ENCODE data around the gene WEE2. TPM values are rescaled to one million over a fixed set of nuclear protein-coding genes. Genes with fewer than 3 reads are reported as not detected.

The WEE2 gene
- total and polyA plus RNA-seq, 10 donors, result 0.04 TPM; not detected in 9

DNA sequence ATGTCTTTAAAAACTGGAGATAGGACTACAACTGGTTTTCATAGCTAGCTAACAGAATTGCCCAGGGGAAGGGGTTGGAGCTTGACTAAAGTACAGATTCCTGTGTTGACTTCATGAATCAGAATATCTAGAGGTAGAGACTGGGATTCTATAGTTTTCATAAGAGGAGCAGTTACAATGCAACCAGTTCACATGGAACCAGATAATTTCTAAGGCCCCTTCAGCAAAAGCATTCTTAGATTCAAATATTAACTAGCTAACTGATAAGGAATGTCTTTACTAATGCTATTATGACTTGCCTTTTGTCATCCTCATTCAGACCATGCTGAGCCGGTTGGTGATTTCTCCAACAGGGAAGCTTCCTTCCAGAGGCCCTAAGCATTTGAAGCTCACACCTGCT lies 5.7 kb downstream of the WEE2 start:
- no peaks in the 10 kb centered on the region for H3K4me1 ChIP-seq
- H3K27ac ChIP-seq, result no peak overlapping the region
- peaks cover 0 to 5% (median 0%) of the 10 kb centered on the region in 6 donors for H3K36me3 ChIP-seq
- no peaks in the 10 kb centered on the region for H3K27me3 ChIP-seq (replicated peaks in 1 of 7)
- TF ChIP-seq, protein P1, sequence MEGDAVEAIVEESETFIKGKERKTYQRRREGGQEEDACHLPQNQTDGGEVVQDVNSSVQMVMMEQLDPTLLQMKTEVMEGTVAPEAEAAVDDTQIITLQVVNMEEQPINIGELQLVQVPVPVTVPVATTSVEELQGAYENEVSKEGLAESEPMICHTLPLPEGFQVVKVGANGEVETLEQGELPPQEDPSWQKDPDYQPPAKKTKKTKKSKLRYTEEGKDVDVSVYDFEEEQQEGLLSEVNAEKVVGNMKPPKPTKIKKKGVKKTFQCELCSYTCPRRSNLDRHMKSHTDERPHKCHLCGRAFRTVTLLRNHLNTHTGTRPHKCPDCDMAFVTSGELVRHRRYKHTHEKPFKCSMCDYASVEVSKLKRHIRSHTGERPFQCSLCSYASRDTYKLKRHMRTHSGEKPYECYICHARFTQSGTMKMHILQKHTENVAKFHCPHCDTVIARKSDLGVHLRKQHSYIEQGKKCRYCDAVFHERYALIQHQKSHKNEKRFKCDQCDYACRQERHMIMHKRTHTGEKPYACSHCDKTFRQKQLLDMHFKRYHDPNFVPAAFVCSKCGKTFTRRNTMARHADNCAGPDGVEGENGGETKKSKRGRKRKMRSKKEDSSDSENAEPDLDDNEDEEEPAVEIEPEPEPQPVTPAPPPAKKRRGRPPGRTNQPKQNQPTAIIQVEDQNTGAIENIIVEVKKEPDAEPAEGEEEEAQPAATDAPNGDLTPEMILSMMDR (IDR thresholded peaks at IDR 0.05 in 8 of 11, conservative IDR thresholded peaks at IDR 0.05 in 3 of 11), result no peak
- TF ChIP-seq POLR2AphosphoS5 (IDR thresholded peaks at IDR 0.05), result no peak
- no peak for TF ChIP-seq POLR2A (IDR thresholded peaks at IDR 0.05)
- intact Hi-C loops (cut with DNase I; ENCODE audit: low total_unique reads), result no loop called here
- H3K4me3 ChIP-seq, result no peak overlapping the region
- DNase-seq, result no peak
- no peaks in the 10 kb centered on the region for H3K9me3 ChIP-seq
- 90 to 97% (median 94%) methylated on average over 1 of the region's 1 CpG for WGBS, 5 donors

DNA sequence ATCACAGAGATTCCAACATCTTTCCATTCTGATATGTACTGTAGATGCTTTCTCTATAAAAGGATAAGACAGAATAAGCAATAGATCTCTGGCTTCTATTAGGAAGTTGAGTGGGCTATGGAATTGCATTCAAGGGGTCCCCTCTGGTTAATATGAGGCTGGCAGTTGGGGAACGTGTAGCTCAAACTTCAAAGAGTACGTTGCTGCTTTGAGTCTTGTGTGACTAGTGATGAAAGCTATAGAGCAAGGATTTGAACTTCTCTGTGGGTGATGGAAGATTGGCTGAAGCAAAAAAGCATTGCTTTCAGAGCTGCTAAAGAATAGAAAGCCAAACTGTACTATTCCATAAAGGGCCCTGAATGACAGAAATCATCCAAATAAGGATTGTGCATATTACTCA lies 6.4 kb downstream of the WEE2 start:
- no peak overlapping the region for H3K4me3 ChIP-seq
- no peaks in the 10 kb centered on the region for H3K4me1 ChIP-seq
- H3K36me3 ChIP-seq, result peaks cover 0 to 5% (median 0%) of the 10 kb centered on the region in 6 donors
- no peak for TF ChIP-seq POLR2AphosphoS5 (IDR thresholded peaks at IDR 0.05)
- TF ChIP-seq, protein P1 (IDR thresholded peaks at IDR 0.05 in 8 of 11, conservative IDR thresholded peaks at IDR 0.05 in 3 of 11), result no peak
- no peak for TF ChIP-seq POLR2A (IDR thresholded peaks at IDR 0.05)
- H3K9me3 ChIP-seq, result no peaks in the 10 kb centered on the region
- intact Hi-C loops (cut with DNase I; ENCODE audit: low total_unique reads), result no loop called here
- 75 to 87% (median 82%) methylated on average over 2 of the region's 2 CpGs for WGBS, 5 donors
- H3K27ac ChIP-seq, result no peak overlapping the region
- DNase-seq, result no peak
- H3K27me3 ChIP-seq (replicated peaks in 1 of 7), result no peaks in the 10 kb centered on the region

DNA sequence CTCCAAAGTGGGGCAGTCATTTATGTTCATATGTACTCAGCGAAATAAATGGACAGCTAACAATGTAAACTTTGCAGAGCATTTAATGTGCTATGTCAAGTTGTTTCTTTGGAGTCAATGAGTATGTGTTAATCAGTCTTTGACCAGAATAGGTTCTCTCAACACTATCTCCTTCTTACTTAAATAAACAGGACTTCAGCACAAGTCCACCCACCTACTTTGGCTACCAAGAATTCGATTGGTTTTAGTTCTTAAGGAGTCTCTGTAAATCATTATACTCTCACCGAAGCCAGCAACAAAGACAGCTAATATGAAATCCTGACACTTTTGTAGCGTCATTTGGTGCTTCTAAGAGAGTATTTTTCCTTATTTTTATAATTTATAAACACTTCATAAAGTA lies 6.9 kb downstream of the WEE2 start:
- TF ChIP-seq POLR2AphosphoS5 (IDR thresholded peaks at IDR 0.05), result no peak
- Histone ChIP-seq H3K27ac (no peak overlapping the region), H3K4me1 (no peaks in the 10 kb centered on the region), H3K36me3 (peaks cover 0 to 5% (median 0%) of the 10 kb centered on the region in 6 donors), H3K4me3 (no peak overlapping the region), H3K27me3 (replicated peaks in 1 of 7) (no peaks in the 10 kb centered on the region), H3K9me3 (no peaks in the 10 kb centered on the region)
- whole genome bisulfite sequencing, 5 donors, result 56 to 88% (median 73%) methylated on average over 4 of the region's 4 CpGs
- intact Hi-C loops (cut with DNase I; ENCODE audit: low total_unique reads), result no loop called here
- no peak for DNase-seq

DNA sequence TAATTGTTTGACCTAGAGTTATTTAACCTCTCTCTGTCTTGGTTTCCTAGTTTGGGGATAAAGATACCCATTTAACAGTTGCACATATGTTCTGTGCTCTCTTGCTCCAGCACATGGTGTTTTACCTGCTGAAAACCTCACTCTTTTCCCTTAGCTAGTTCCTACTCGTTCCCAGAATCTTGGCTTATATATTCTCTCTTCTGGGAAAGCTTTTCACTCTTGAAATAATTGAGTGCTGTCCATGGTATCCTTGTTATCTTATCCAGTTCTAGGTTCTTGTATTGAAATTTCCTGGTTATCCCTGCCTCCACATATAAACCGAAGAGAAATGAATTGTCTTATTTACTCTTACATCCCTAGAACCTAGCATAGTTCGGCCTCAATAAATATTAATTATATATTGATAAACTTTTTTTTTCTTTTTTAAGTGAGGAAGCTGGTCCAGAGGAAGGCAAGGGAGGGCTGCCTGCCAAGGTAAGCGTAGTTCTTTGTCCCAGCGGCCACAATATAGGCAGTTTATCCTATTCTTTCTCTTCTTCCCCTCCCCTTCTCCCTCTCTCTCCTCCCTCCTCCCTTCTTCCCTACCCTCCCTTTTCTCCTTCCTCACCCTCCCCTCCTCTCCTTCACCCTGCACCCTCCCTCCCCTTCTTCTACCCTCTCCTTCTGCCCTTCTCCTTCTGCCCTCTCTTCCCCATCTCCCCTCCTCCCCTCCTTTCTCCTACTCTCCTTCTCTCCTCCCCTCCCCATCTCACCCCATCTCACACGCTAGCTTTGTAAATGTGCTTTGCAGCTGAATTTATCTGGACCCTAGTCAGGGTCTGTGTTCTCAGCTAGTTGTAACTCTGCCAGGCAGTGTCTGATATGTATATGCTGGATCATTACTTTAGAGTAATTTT lies 7.9 kb downstream of the WEE2 start:
- TF ChIP-seq, protein P1 (IDR thresholded peaks at IDR 0.05 in 8 of 11, conservative IDR thresholded peaks at IDR 0.05 in 3 of 11), result no peak
- TF ChIP-seq POLR2A (IDR thresholded peaks at IDR 0.05), result no peak
- TF ChIP-seq POLR2AphosphoS5 (IDR thresholded peaks at IDR 0.05), result no peak
- Histone ChIP-seq H3K4me3 (no peak overlapping the region), H3K36me3 (peaks cover 0 to 8% (median 0%) of the 10 kb centered on the region in 6 donors), H3K27me3 (replicated peaks in 1 of 7) (no peaks in the 10 kb centered on the region), H3K4me1 (no peaks in the 10 kb centered on the region), H3K27ac (no peak overlapping the region), H3K9me3 (no peaks in the 10 kb centered on the region)
- 85 to 91% (median 87%) methylated on average over 6 of the region's 6 CpGs for WGBS, 5 donors
- DNase-seq, result no peak
- intact Hi-C loops (cut with DNase I; ENCODE audit: low total_unique reads), result no loop called here
